ENCODE measurements around the gene MYOCD. TPM values are rescaled to one million over a fixed set of nuclear protein-coding genes. Genes with fewer than 3 reads are reported as not detected.

MYOCD gene
- total and polyA plus RNA-seq, 4 donors = 0.73 to 6.1 (median 3.1) TPM

- H3K4me1 ChIP-seq (ENCODE audit: control insufficient read depth in 5 of 5, insufficient read depth in 5 of 5, low read length in 5 of 5) = no peaks in the 10 kb centered on the region
- H3K9ac ChIP-seq (ENCODE audit: insufficient read depth in 1 of 2, low read length in 2 of 2) = no peak overlapping the region
- peaks cover 0 to 3% (median 0%) of the 10 kb centered on the region in 4 donors for H3K9me3 ChIP-seq (ENCODE audit: control insufficient read depth in 4 of 4, insufficient read depth in 3 of 4, low read length in 3 of 4)
- no peak overlapping the region for H3K4me3 ChIP-seq
- no peaks in the 10 kb centered on the region for H3K36me3 ChIP-seq (ENCODE audit: control insufficient read depth in 4 of 4, insufficient read depth in 4 of 4, low read length in 4 of 4)
- TF ChIP-seq CTCF (IDR thresholded peaks at IDR 0.05; ENCODE audit: control extremely low read depth, extremely low read depth) = no peak
- no peak overlapping the region for H3K27ac ChIP-seq (ENCODE audit: low read depth in 1 of 2, low read length in 1 of 2)
- 84 to 94% methylated on average over 9 of the region's 9 CpGs for WGBS, 2 donors
- H3K27me3 ChIP-seq (ENCODE audit: control insufficient read depth in 3 of 3, insufficient read depth in 3 of 3, low read length in 2 of 3) = no peaks in the 10 kb centered on the region
- ATAC-seq (ENCODE audit: insufficient read depth, low FRiP score) = no peak
- DNase-seq = no peak
These were observed 148.0 kb downstream of the MYOCD start for GRCh38 chr17:12813664-12814063.

- Histone ChIP-seq H3K27ac (ENCODE audit: low read depth in 1 of 2, low read length in 1 of 2) (no peak overlapping the region), H3K36me3 (ENCODE audit: control insufficient read depth in 4 of 4, insufficient read depth in 4 of 4, low read length in 4 of 4) (no peaks in the 10 kb centered on the region), H3K9me3 (ENCODE audit: control insufficient read depth in 4 of 4, insufficient read depth in 3 of 4, low read length in 3 of 4) (peaks cover 0 to 3% (median 0%) of the 10 kb centered on the region in 4 donors), H3K9ac (ENCODE audit: insufficient read depth in 1 of 2, low read length in 2 of 2) (no peak overlapping the region), H3K4me1 (ENCODE audit: control insufficient read depth in 5 of 5, insufficient read depth in 5 of 5, low read length in 5 of 5) (no peaks in the 10 kb centered on the region), H3K27me3 (ENCODE audit: control insufficient read depth in 3 of 3, insufficient read depth in 3 of 3, low read length in 2 of 3) (no peaks in the 10 kb centered on the region), H3K4me3 (no peak overlapping the region)
- ATAC-seq (ENCODE audit: insufficient read depth, low FRiP score) (no peak), DNase-seq (no peak)
- TF ChIP-seq CTCF (IDR thresholded peaks at IDR 0.05; ENCODE audit: control extremely low read depth, extremely low read depth) = no peak
- WGBS, 2 donors = 66 to 71% methylated on average over 2 of the region's 2 CpGs
These were observed 149.0 kb downstream of the MYOCD start for GRCh38 chr17:12814718-12815117.

GRCh38 chr17:12815642-12816141 lies 150.0 kb downstream of the MYOCD start:
- no peak overlapping the region for H3K27ac ChIP-seq (ENCODE audit: low read depth in 1 of 2, low read length in 1 of 2)
- no peak overlapping the region for H3K9ac ChIP-seq (ENCODE audit: insufficient read depth in 1 of 2, low read length in 2 of 2)
- no peaks in the 10 kb centered on the region for H3K36me3 ChIP-seq (ENCODE audit: control insufficient read depth in 4 of 4, insufficient read depth in 4 of 4, low read length in 4 of 4)
- H3K27me3 ChIP-seq (ENCODE audit: control insufficient read depth in 3 of 3, insufficient read depth in 3 of 3, low read length in 2 of 3) = no peaks in the 10 kb centered on the region
- WGBS, 2 donors = 56 to 60% methylated on average over 3 of the region's 3 CpGs
- no peak for DNase-seq
- no peak overlapping the region for H3K4me3 ChIP-seq
- no peak for ATAC-seq (ENCODE audit: insufficient read depth, low FRiP score)
- TF ChIP-seq CTCF (IDR thresholded peaks at IDR 0.05; ENCODE audit: control extremely low read depth, extremely low read depth) = no peak
- H3K9me3 ChIP-seq (ENCODE audit: control insufficient read depth in 4 of 4, insufficient read depth in 3 of 4, low read length in 3 of 4) = no peaks in the 10 kb centered on the region
- no peaks in the 10 kb centered on the region for H3K4me1 ChIP-seq (ENCODE audit: control insufficient read depth in 5 of 5, insufficient read depth in 5 of 5, low read length in 5 of 5)

Other genes with a start within 250 kb of the MYOCD start
- gene ARHGAP44, start 123.6 kb downstream of the MYOCD start, total RNA-seq = 10 to 100 TPM; 28.3 to 37.5 TPM
- gene ARHGAP44, start 123.6 kb downstream of the MYOCD start, polyA plus RNA-seq = 10 to 100 TPM; 12.1 to 12.2 TPM